ENCODE results near the gene PPP2R5E. TPM values are rescaled to one million over a fixed set of nuclear protein-coding genes. Genes with fewer than 3 reads are reported as not detected.
"Not testable (repeated sequence)": the region's sequence is repeated elsewhere in the genome, so short reads cannot be mapped to it uniquely, and the experiment has no call there.

The PPP2R5E gene
- 10 to 100 TPM; 12.7 to 32.9 (median 18.0) TPM for total RNA-seq
- polyA plus RNA-seq, result 10 to 100 TPM in 1 of 3 donors, 1 to 10 TPM in 2; 7.2 to 10.5 (median 8.2) TPM
- long read RNA-seq, donor 1, full-length matches to known transcripts, result 2 of 15 reads
- long read RNA-seq, donor 1, partial matches to known transcripts, result 13 of 15 reads
- long read RNA-seq, donor 1, other reads (novel, unspliced or antisense), result 0 of 15 reads
- long read RNA-seq, donor 2, full-length matches to known transcripts, result 3 of 9 reads
- long read RNA-seq, donor 2, partial matches to known transcripts, result 6 of 9 reads
- long read RNA-seq, donor 2, other reads (novel, unspliced or antisense), result 0 of 9 reads
- long read RNA-seq, donor 3, full-length matches to known transcripts, result 1 of 6 reads
- long read RNA-seq, donor 3, partial matches to known transcripts, result 5 of 6 reads
- long read RNA-seq, donor 3, other reads (novel, unspliced or antisense), result 0 of 6 reads
- long read RNA-seq, donor 4, result 0 reads
- long read RNA-seq, donor 5, full-length matches to known transcripts, result 3 of 3 reads
- long read RNA-seq, donor 5, partial matches to known transcripts, result 0 of 3 reads
- long read RNA-seq, donor 5, other reads (novel, unspliced or antisense), result 0 of 3 reads
- long read RNA-seq, donor 6, full-length matches to known transcripts, result 3 of 39 reads
- long read RNA-seq, donor 6, partial matches to known transcripts, result 36 of 39 reads
- long read RNA-seq, donor 6, other reads (novel, unspliced or antisense), result 0 of 39 reads
- long read RNA-seq, donor 7, partial matches to known transcripts, result 0 of 1 reads
- long read RNA-seq, donor 7, other reads (novel, unspliced or antisense), result 0 of 1 reads
- long read RNA-seq, donor 8, result 0 reads
- long read RNA-seq, donor 9, full-length matches to known transcripts, result 3 of 3 reads
- long read RNA-seq, donor 9, partial matches to known transcripts, result 0 of 3 reads
- long read RNA-seq, donor 9, other reads (novel, unspliced or antisense), result 0 of 3 reads
- long read RNA-seq, donor 10, full-length matches to known transcripts, result 2 of 2 reads
- long read RNA-seq, donor 10, partial matches to known transcripts, result 0 of 2 reads
- long read RNA-seq, donor 10, other reads (novel, unspliced or antisense), result 0 of 2 reads

- Histone ChIP-seq H3K27me3 (no peaks in the 10 kb centered on the region), H3K4me3 (peak within 1 kb of the TSS; percentile 83 to 98 (median 94)), H3K9me3 (no peaks in the 10 kb centered on the region), H3K27ac (peak within 1 kb of the TSS; percentile 90 to 96 (median 94)), H3K4me1 (peaks cover 8 to 33% (median 23%) of the 10 kb centered on the region in 4 donors), H3K36me3 (peaks cover 13 to 21% (median 21%) of the 10 kb centered on the region in 4 donors)
- whole genome bisulfite sequencing, 5 donors, result 0 to 1% (median 0%) methylated on average over 50 to 78 of the region's 78 CpGs
- intact Hi-C loops (cut with DNase I; ENCODE audit: low total_unique reads), result no loop called here
- TF ChIP-seq POLR2A (IDR thresholded peaks at IDR 0.05) (peak in 2 of 4 donors; percentile 50 to 60), EP300 (IDR thresholded peaks at IDR 0.05) (no peak), CTCF (IDR thresholded peaks at IDR 0.05) (no peak), POLR2AphosphoS5 (IDR thresholded peaks at IDR 0.05) (peak; percentile 19 to 91 (median 85))
- peak; percentile 98 to 100 for DNase-seq
Measured at GRCh38 chr14:63543000-63543825, at the start of gene PPP2R5E. Gene PPP2R5E, minus strand, starts transcription at chr14:63543377. Its CDS starts 3,692 bp downstream, at chr14:63539685.

- H3K9me3 ChIP-seq; intact Hi-C loops (cut with DNase I; ENCODE audit: low total_unique reads); H3K4me1 ChIP-seq; H3K27ac ChIP-seq; H3K27me3 ChIP-seq; H3K4me3 ChIP-seq; H3K36me3 ChIP-seq; DNase-seq: not testable (repeated sequence)
- 80 to 86% (median 85%) methylated on average over 8 of the region's 8 CpGs for WGBS, 5 donors
Measured at GRCh38 chr14:63583046-63583445, 39.9 kb upstream of the PPP2R5E start.

- Histone ChIP-seq H3K9me3 (no peaks in the 10 kb centered on the region), H3K4me3 (no peak overlapping the region), H3K27ac (no peak overlapping the region), H3K36me3 (no peaks in the 10 kb centered on the region), H3K27me3 (no peaks in the 10 kb centered on the region), H3K4me1 (no peaks in the 10 kb centered on the region)
- TF ChIP-seq EP300 (IDR thresholded peaks at IDR 0.05), result no peak
- TF ChIP-seq CTCF (IDR thresholded peaks at IDR 0.05), result no peak
- intact Hi-C loops (cut with DNase I; ENCODE audit: low total_unique reads), result no loop called here
- WGBS, 5 donors, result 32 to 42% (median 37%) methylated on average over 4 of the region's 4 CpGs
- DNase-seq, result no peak
Measured at GRCh38 chr14:63581491-63581890, 38.3 kb upstream of the PPP2R5E start.

GRCh38 chr14:63578300-63578699 lies 35.1 kb upstream of the PPP2R5E start:
- no peak for DNase-seq
- Histone ChIP-seq H3K27me3 (no peaks in the 10 kb centered on the region), H3K27ac (no peak overlapping the region), H3K4me3 (no peak overlapping the region), H3K36me3 (no peaks in the 10 kb centered on the region), H3K4me1 (no peaks in the 10 kb centered on the region), H3K9me3 (no peaks in the 10 kb centered on the region)
- intact Hi-C loops (cut with DNase I; ENCODE audit: low total_unique reads), result no loop called here
- WGBS, 5 donors, result 88 to 100% (median 97%) methylated on average over 1 of the region's 1 CpG
- TF ChIP-seq EP300 (IDR thresholded peaks at IDR 0.05) (no peak), POLR2AphosphoS5 (IDR thresholded peaks at IDR 0.05) (no peak), CTCF (IDR thresholded peaks at IDR 0.05) (no peak), POLR2A (IDR thresholded peaks at IDR 0.05) (no peak)
